HCT116 (cell line): ENCODE measurements around the gene KYNU.

ENCODE experiments used
- EGR1 ChIP-seq: IDR thresholded peaks from 2 replicates; pipeline ENCODE4 v1.6.1; 2012; ENCODE audit warnings: low read depth
- EZH2phosphoT487 ChIP-seq: fragments of 200-600 bp; IDR thresholded peaks from 2 replicates; pipeline ENCODE4 v1.6.1; 2018; ENCODE audit warnings: antibody characterized with exemption, borderline replicate concordance
- FOSL1 ChIP-seq: IDR thresholded peaks from 2 replicates; pipeline ENCODE4 v1.6.1; 2012; ENCODE audit warnings: low read depth
- MAX ChIP-seq: IDR thresholded peaks from 2 replicates; pipeline ENCODE4 v1.6.1; 2012
- POLR2A ChIP-seq: IDR thresholded peaks from 2 replicates; pipeline ENCODE4 v1.7.0; 2011; ENCODE audit warnings: borderline replicate concordance; ENCODE audit not compliant: insufficient read depth, insufficient read length; ENCODE audit errors: extremely low read depth
- RAD21 ChIP-seq: IDR thresholded peaks from 2 replicates; pipeline ENCODE4 v1.6.1; 2012; ENCODE audit warnings: low read depth, mild to moderate bottlenecking
- SIN3A ChIP-seq: IDR thresholded peaks from 2 replicates; pipeline ENCODE4 v1.6.1; 2012; ENCODE audit warnings: low read depth
- TCF7L2 ChIP-seq: IDR thresholded peaks from 2 replicates; pipeline ENCODE4 v1.7.0; 2011; ENCODE audit warnings: borderline replicate concordance, inconsistent platforms; ENCODE audit not compliant: insufficient read depth, insufficient read length; ENCODE audit errors: extremely low read depth
- ZBTB33 ChIP-seq: IDR thresholded peaks from 2 replicates; pipeline ENCODE4 v1.6.1; 2011; ENCODE audit warnings: mild to moderate bottlenecking, low read length, moderate library complexity; ENCODE audit not compliant: insufficient replicate concordance; ENCODE audit errors: extremely low read depth
- ZNF274 ChIP-seq: fragments of 200-500 bp; sonication (Bioruptor generic); IDR thresholded peaks from 2 replicates; pipeline ENCODE4 v1.6.1; 2014; ENCODE audit warnings: mild to moderate bottlenecking, low read depth, low read length, inconsistent platforms
- TF ChIP-seq, protein P1 (sequence below), 3 experiments: fragments of 200-600 bp in 1 of 3; sonication (generic) in 1 of 3; IDR thresholded peaks in 2 of 3; conservative IDR thresholded peaks in 1 of 3; 2 replicates each; pipeline ENCODE4 v1.5.1; 2012 to 2017; ENCODE audit warnings: low read depth in 2 of 3, low read length in 2 of 3, antibody characterized with exemption in 1 of 3, borderline replicate concordance in 1 of 3, control low read depth in 1 of 3, mild to moderate bottlenecking in 1 of 3, mixed read lengths in 1 of 3, mixed run types in 1 of 3, moderate library complexity in 1 of 3; ENCODE audit not compliant: insufficient read depth in 1 of 3

DNA sequence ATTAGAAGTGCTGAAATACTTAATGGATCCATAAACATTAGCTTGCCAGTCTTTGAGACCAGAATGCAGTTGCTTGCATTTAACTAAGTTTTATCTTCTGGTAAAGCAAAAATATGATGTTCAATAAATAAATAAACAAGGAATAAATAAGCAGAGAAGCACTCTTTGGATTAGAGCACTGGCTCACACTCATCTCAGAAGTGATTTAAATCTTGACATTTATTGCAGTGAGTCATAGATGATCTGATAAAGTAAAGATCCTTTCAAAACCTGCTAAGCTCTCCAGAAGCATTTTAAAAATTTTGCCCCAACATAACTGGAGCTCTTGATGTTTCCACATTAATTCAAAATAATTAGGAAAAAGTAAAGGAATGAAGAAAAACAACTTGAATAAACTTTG lies 66.8 kb downstream of the KYNU start:
- TF ChIP-seq, protein P1, sequence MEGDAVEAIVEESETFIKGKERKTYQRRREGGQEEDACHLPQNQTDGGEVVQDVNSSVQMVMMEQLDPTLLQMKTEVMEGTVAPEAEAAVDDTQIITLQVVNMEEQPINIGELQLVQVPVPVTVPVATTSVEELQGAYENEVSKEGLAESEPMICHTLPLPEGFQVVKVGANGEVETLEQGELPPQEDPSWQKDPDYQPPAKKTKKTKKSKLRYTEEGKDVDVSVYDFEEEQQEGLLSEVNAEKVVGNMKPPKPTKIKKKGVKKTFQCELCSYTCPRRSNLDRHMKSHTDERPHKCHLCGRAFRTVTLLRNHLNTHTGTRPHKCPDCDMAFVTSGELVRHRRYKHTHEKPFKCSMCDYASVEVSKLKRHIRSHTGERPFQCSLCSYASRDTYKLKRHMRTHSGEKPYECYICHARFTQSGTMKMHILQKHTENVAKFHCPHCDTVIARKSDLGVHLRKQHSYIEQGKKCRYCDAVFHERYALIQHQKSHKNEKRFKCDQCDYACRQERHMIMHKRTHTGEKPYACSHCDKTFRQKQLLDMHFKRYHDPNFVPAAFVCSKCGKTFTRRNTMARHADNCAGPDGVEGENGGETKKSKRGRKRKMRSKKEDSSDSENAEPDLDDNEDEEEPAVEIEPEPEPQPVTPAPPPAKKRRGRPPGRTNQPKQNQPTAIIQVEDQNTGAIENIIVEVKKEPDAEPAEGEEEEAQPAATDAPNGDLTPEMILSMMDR (IDR thresholded peaks at IDR 0.05 in 2 of 3, conservative IDR thresholded peaks at IDR 0.05 in 1 of 3; ENCODE audit: borderline replicate concordance in 1 of 3, insufficient read depth in 1 of 3, low read depth in 2 of 3, low read length in 2 of 3), result no peak
- TF ChIP-seq EZH2phosphoT487 (no peak), ZNF274 (no peak), POLR2A (no peak), FOSL1 (peak; percentile 30; the same call in 1 of the 2 replicates), SIN3A (no peak), MAX (no peak), TCF7L2 (no peak), ZBTB33 (no peak), EGR1 (no peak), RAD21 (no peak)
